ENCODE data around the gene DNMT1. TPM values are rescaled to one million over a fixed set of nuclear protein-coding genes. Genes with fewer than 3 reads are reported as not detected.

DNMT1 gene
- total and polyA plus RNA-seq, 2 donors (not counting 1 experiment from before 2014, with no cell fraction given) = 53.0 to 119 TPM

DNA sequence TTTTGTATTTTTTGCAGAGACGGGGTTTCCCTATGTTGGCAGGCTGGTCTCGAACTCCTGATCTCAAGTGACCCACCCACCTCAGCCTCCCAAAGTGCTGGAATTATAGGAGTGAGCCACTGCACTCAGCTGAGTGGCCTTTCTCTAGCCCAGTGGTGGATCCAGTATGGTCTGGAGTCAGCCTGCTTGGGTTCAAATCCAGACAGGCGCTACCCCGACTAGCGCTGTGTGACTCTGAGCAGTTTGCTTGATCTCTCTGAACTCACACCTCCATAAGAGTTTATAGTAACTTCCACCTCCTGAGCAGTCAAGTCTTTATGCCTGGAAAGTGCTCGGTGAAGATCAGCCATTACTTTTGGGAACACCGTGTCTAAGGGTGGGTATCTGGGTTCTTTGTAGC is 25.9 kb upstream of the DNMT1 start:
- Histone ChIP-seq H4K20me1 (ENCODE audit: control insufficient read depth, insufficient read depth, low read length, poor library complexity, severe bottlenecking) (no peaks in the 10 kb centered on the region), H3K79me2 (ENCODE audit: control insufficient read depth, insufficient read depth, low read length) (no peaks in the 10 kb centered on the region), H3K4me1 (ENCODE audit: control insufficient read depth in 2 of 2, insufficient read depth in 2 of 2, low read length in 2 of 2) (peaks cover 5 to 6% of the 10 kb centered on the region in 2 donors), H3K4me2 (replicated peaks; ENCODE audit: low read depth, low read length, poor library complexity, severe bottlenecking) (no peak overlapping the region), H3K4me3 (ENCODE audit: control extremely low read depth in 1 of 5, extremely low read depth in 1 of 5, insufficient read depth in 1 of 5, low read depth in 2 of 5, low read length in 4 of 5) (no peak overlapping the region), H3K27ac (ENCODE audit: low read length in 2 of 2) (no peak overlapping the region), H3K36me3 (replicated peaks in 1 of 2; ENCODE audit: control extremely low read depth in 1 of 2, control insufficient read depth in 1 of 2, extremely low read depth in 1 of 2, insufficient read depth in 2 of 2, low read length in 1 of 2) (no peaks in the 10 kb centered on the region), H3K9ac (ENCODE audit: low read length) (no peak overlapping the region), H2AFZ (ENCODE audit: insufficient read depth, low read depth, low read length, poor library complexity, severe bottlenecking) (no peak overlapping the region), H3K9me3 (ENCODE audit: control extremely low read depth in 1 of 3, control insufficient read depth in 2 of 3, insufficient read depth in 1 of 3, low read length in 2 of 3) (no peaks in the 10 kb centered on the region), H3K27me3 (replicated peaks in 1 of 4; ENCODE audit: control extremely low read depth in 1 of 4, control insufficient read depth in 3 of 4, insufficient read depth in 4 of 4, low read length in 3 of 4) (no peaks in the 10 kb centered on the region)
- ATAC-seq (ENCODE audit: low read depth) = no peak
- intact Hi-C loops (cut with micrococcal nuclease) = no loop called here
- ChIA-PET POLR2A (no interaction called here), CTCF (interaction anchor here (0.6 to 3.6 kb wide), 4 partner anchors 9 to 45 kb away, joined by 3 to 30 read pairs (median 4); no protein-coding TSS in a partner anchor)
- Mint-ChIP-seq H3K27me3 (no peaks in the 10 kb centered on the region), H3K4me1 (peaks cover 10% of the 10 kb centered on the region), H3K9me3 (ENCODE audit: insufficient read depth) (no peaks in the 10 kb centered on the region), H3K4me3 (no peak overlapping the region), H3K27ac (no peak overlapping the region)
- no peak for TF ChIP-seq EZH2 (IDR thresholded peaks at IDR 0.05; ENCODE audit: borderline replicate concordance, insufficient read depth, low read depth, low read length, poor library complexity, severe bottlenecking)
- WGBS (ENCODE audit: insufficient coverage) = 88% methylated on average over 5 of the region's 7 CpGs
- DNase-seq = no peak

DNA sequence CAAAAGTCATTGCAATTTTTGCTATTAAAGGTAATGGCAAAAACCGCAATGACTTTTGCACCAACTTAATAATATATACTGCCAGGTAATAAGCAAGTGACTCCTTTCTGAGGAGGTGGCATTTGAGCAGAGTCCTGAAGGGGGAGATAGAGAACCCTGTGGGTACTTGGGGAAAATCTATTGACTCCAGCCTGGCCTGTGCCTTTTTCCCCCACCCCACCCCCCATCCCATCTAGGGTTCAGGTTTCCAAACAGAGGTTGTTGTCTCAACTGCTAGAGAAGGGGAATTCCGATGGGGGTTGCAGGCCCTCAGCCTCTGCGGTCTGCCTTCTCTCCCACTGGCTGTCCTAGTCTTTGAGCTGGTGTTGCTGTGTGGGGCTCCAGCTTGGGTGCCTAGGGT is 24.9 kb upstream of the DNMT1 start:
- WGBS (ENCODE audit: insufficient coverage) = 20% methylated on average over 1 of the region's 3 CpGs

More for the DNA sequence above, 24.9 kb upstream of the DNMT1 start:
- Histone ChIP-seq H3K27ac (ENCODE audit: low read length in 2 of 2) (no peak overlapping the region), H3K27me3 (replicated peaks in 1 of 4; ENCODE audit: control extremely low read depth in 1 of 4, control insufficient read depth in 3 of 4, insufficient read depth in 4 of 4, low read length in 3 of 4) (no peaks in the 10 kb centered on the region), H2AFZ (ENCODE audit: insufficient read depth, low read depth, low read length, poor library complexity, severe bottlenecking) (no peak overlapping the region), H3K79me2 (ENCODE audit: control insufficient read depth, insufficient read depth, low read length) (no peaks in the 10 kb centered on the region), H3K4me1 (ENCODE audit: control insufficient read depth in 2 of 2, insufficient read depth in 2 of 2, low read length in 2 of 2) (peaks cover 5 to 6% of the 10 kb centered on the region in 2 donors), H3K9ac (ENCODE audit: low read length) (no peak overlapping the region), H4K20me1 (ENCODE audit: control insufficient read depth, insufficient read depth, low read length, poor library complexity, severe bottlenecking) (no peaks in the 10 kb centered on the region), H3K9me3 (ENCODE audit: control extremely low read depth in 1 of 3, control insufficient read depth in 2 of 3, insufficient read depth in 1 of 3, low read length in 2 of 3) (no peaks in the 10 kb centered on the region), H3K36me3 (replicated peaks in 1 of 2; ENCODE audit: control extremely low read depth in 1 of 2, control insufficient read depth in 1 of 2, extremely low read depth in 1 of 2, insufficient read depth in 2 of 2, low read length in 1 of 2) (no peaks in the 10 kb centered on the region), H3K4me2 (replicated peaks; ENCODE audit: low read depth, low read length, poor library complexity, severe bottlenecking) (no peak overlapping the region), H3K4me3 (ENCODE audit: control extremely low read depth in 1 of 5, extremely low read depth in 1 of 5, insufficient read depth in 1 of 5, low read depth in 2 of 5, low read length in 4 of 5) (no peak overlapping the region)
- Mint-ChIP-seq H3K9me3 (ENCODE audit: insufficient read depth) (no peaks in the 10 kb centered on the region), H3K4me1 (peaks cover 10% of the 10 kb centered on the region), H3K4me3 (no peak overlapping the region), H3K27ac (no peak overlapping the region), H3K27me3 (no peaks in the 10 kb centered on the region)
- intact Hi-C loops (cut with micrococcal nuclease) = loop anchor here (5.0 kb wide), 1 partner anchor 33 kb away; the partner anchor contains the start of gene MRPL4
- CTCF ChIA-PET = interaction anchor here (0.8 to 3.6 kb wide), 10 partner anchors 8 to 171 kb away, joined by 3 to 30 read pairs (median 4); partner anchors contain the start of genes DNMT1 and S1PR2
- peak; percentile 66 for DNase-seq
- POLR2A ChIA-PET = no interaction called here
- peak; percentile 84 for ATAC-seq (ENCODE audit: low read depth)
- TF ChIP-seq EZH2 (IDR thresholded peaks at IDR 0.05; ENCODE audit: borderline replicate concordance, insufficient read depth, low read depth, low read length, poor library complexity, severe bottlenecking) = no peak
- TF ChIP-seq, protein P1, sequence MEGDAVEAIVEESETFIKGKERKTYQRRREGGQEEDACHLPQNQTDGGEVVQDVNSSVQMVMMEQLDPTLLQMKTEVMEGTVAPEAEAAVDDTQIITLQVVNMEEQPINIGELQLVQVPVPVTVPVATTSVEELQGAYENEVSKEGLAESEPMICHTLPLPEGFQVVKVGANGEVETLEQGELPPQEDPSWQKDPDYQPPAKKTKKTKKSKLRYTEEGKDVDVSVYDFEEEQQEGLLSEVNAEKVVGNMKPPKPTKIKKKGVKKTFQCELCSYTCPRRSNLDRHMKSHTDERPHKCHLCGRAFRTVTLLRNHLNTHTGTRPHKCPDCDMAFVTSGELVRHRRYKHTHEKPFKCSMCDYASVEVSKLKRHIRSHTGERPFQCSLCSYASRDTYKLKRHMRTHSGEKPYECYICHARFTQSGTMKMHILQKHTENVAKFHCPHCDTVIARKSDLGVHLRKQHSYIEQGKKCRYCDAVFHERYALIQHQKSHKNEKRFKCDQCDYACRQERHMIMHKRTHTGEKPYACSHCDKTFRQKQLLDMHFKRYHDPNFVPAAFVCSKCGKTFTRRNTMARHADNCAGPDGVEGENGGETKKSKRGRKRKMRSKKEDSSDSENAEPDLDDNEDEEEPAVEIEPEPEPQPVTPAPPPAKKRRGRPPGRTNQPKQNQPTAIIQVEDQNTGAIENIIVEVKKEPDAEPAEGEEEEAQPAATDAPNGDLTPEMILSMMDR (IDR thresholded peaks at IDR 0.05) = peak; percentile 39
